ENCODE data around the gene FGGY.

GRCh38 chr1:59455206-59455605 lies 158.3 kb downstream of the FGGY start:
- no peak for TF ChIP-seq CTCF (IDR thresholded peaks at IDR 0.05)
- no peak for TF ChIP-seq USF2 (CRISPR knock-in tag; IDR thresholded peaks at IDR 0.05)
- TF ChIP-seq NFYB (CRISPR knock-in tag; conservative IDR thresholded peaks at IDR 0.05; ENCODE audit: low read depth) = no peak
- no peak for TF ChIP-seq ELF4 (CRISPR knock-in tag; IDR thresholded peaks at IDR 0.05; ENCODE audit: low read depth)
- no peak for TF ChIP-seq ERG (CRISPR knock-in tag; IDR thresholded peaks at IDR 0.05)
- no peak for TF ChIP-seq NR1H2 (CRISPR knock-in tag; IDR thresholded peaks at IDR 0.05)
- no peak for TF ChIP-seq E2F1 (CRISPR knock-in tag; IDR thresholded peaks at IDR 0.05)
- TF ChIP-seq FOXP4 (CRISPR knock-in tag; IDR thresholded peaks at IDR 0.05) = no peak
- TF ChIP-seq ZNF219 (CRISPR knock-in tag; IDR thresholded peaks at IDR 0.05; ENCODE audit: borderline replicate concordance) = no peak
- no peak for TF ChIP-seq ZBTB43 (CRISPR knock-in tag; IDR thresholded peaks at IDR 0.05)
- TF ChIP-seq NR3C1 (CRISPR knock-in tag; conservative IDR thresholded peaks at IDR 0.05; ENCODE audit: low read depth) = no peak
- no peak for TF ChIP-seq ATF1 (CRISPR knock-in tag; IDR thresholded peaks at IDR 0.05)

All from WTC11 (cell line).